GM18951 (cell line): Measurements from ENCODE around the gene ANKRD17.

Experiments
- POLR2A ChIP-seq: IDR thresholded peaks from 4 replicates; pipeline ENCODE4 v1.6.1; 2011; ENCODE audit warnings: mild to moderate bottlenecking; ENCODE audit not compliant: insufficient read length, insufficient read depth; ENCODE audit errors: extremely low read depth
- in situ Hi-C: fragments of 300-500 bp; cut with MboI; formaldehyde crosslinking; loops from one replicate; pipeline ENCODE4 v1.12.0; 2022; ENCODE audit warnings: low sequenced_read_pairs, mixed read lengths, inconsistent platforms; ENCODE audit not compliant: unreplicated experiment

Gene ANKRD17

GRCh38 chr4:73259571-73260090, 1.0 kb upstream of the ANKRD17 start:
- in situ Hi-C loops: loop anchor here (10.0 kb wide), 1 partner anchor 125 kb away; no protein-coding TSS in a partner anchor

GRCh38 chr4:73258436-73258685, 237 bp downstream of the ANKRD17 start:
- in situ Hi-C loops: loop anchor here (10.0 kb wide), 1 partner anchor 124 kb away; no protein-coding TSS in a partner anchor
- TF ChIP-seq POLR2A: no peak

More at GRCh38 chr4:73259571-73260090, 1.0 kb upstream of the ANKRD17 start:
- no peak for TF ChIP-seq POLR2A

DNA sequence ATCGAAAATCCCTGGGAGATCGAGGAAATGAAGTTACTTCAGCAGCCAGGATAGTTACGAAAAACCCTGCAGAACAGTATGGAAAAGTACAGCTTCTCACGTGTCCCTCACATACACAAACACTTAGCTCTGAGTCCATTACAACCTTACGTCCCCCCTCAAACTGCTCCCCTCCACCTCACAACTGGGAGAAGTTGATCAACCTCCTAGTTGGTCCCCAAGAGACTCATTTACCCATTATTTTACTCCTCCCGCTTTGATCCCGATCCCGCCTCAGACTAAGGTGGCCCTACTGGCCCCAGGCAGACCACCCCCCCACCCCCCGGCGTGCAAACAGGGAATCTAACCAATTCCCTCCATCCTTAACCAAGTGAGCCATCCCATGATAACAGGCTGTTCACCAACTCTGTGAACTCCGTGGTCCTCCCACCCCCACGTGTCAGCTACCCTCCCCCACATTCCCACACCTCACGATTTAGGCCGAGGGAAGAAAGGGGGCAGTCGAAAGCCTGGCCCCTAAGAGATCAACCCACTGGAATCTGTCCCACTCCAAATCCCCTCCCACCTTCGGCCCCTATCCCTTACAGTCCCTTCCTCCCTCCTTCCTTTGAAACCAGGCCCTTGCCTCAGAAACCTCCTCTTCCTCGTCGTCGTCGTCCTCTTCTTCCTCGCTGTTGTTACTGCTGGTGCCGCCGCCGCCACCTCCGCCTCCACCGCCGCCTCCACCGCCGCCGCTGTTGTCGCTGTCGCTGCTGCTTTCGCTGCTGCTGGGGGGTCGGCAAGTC, 755 bp downstream of the ANKRD17 start:
- in situ Hi-C loops: loop anchor here (10.0 kb wide), 1 partner anchor 123 kb away; no protein-coding TSS in a partner anchor

GRCh38 chr4:73257234-73257633, 1.4 kb downstream of the ANKRD17 start:
- in situ Hi-C loops: loop anchor here (10.0 kb wide), 1 partner anchor 122 kb away; no protein-coding TSS in a partner anchor
- TF ChIP-seq POLR2A: no peak

More for the DNA sequence above, 755 bp downstream of the ANKRD17 start:
- TF ChIP-seq POLR2A: no peak

- in situ Hi-C loops: loop anchor here (10.0 kb wide), 1 partner anchor 121 kb away; no protein-coding TSS in a partner anchor
These were observed 2.8 kb downstream of the ANKRD17 start for GRCh38 chr4:73255847-73256246.

DNA sequence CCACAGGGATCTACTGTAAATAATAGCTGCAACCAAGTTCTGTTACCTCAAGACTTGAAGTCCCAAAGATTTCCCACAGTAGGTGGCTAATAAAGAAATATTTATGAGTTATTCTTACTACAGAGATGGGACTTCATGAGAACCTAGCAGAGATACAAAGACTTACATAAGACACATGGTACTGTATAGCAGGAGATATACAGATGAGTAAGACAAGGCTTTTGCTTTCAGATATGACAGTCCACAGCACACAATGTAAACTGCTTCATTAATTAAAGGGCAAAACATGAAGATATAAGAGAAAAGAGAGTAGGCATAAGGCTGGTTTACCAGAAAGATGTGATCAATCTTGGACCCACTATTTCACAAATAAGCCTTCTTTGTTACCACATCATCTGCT, 6.6 kb downstream of the ANKRD17 start:
- in situ Hi-C loops: loop anchor here (10.0 kb wide), 1 partner anchor 117 kb away; no protein-coding TSS in a partner anchor
- no peak for TF ChIP-seq POLR2A

GRCh38 chr4:73251384-73251783, 7.2 kb downstream of the ANKRD17 start:
- in situ Hi-C loops: loop anchor here (10.0 kb wide), 1 partner anchor 117 kb away; no protein-coding TSS in a partner anchor
- no peak for TF ChIP-seq POLR2A

GRCh38 chr4:73250642-73251041, 8.0 kb downstream of the ANKRD17 start:
- in situ Hi-C loops: loop anchor here (10.0 kb wide), 1 partner anchor 116 kb away; no protein-coding TSS in a partner anchor
- no peak for TF ChIP-seq POLR2A

- no peak for TF ChIP-seq POLR2A
- in situ Hi-C loops: no loop called here
These were observed 9.8 kb downstream of the ANKRD17 start for GRCh38 chr4:73248821-73249220.

GRCh38 chr4:73248416-73248815, 10.2 kb downstream of the ANKRD17 start:
- no peak for TF ChIP-seq POLR2A
- in situ Hi-C loops: no loop called here

GRCh38 chr4:73247100-73247499, 11.5 kb downstream of the ANKRD17 start:
- no peak for TF ChIP-seq POLR2A

DNA sequence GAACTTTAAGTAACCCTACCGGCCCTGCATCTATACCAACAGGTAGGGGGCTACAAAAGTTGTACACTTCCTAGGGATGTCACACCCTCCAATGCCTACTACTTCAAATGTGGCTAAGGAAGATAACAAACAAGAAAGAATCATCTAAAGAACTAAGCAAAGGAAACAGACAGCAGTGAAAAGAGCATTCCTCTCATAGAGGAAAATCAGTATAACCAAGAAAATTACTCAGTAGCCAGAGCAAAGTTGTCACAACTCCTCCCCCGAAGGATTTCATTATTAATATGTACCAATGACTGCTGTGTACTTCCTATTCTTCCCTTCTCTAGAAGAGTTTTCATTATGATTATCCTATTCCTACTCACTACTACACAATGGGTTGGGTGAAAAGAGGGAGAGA, 12.6 kb downstream of the ANKRD17 start:
- no peak for TF ChIP-seq POLR2A
- in situ Hi-C loops: no loop called here

More at GRCh38 chr4:73247100-73247499, 11.5 kb downstream of the ANKRD17 start:
- in situ Hi-C loops: no loop called here

GRCh38 chr4:73244945-73245601, 13.5 kb downstream of the ANKRD17 start:
- TF ChIP-seq POLR2A: no peak
- in situ Hi-C loops: no loop called here
